G401 (cell line): ENCODE measurements around the gene CDAN1. TPM values are rescaled to one million over a fixed set of nuclear protein-coding genes. Genes with fewer than 3 reads are reported as not detected.

Experiments used
- DNase-seq: peaks from one replicate; pipeline ENCODE4 v3.0.0-alpha.2; 2015; ENCODE audit warnings: low spot score
- in situ Hi-C: cut with HindIII; loops from 2 replicates; pipeline ENCODE4 v1.10.0; 2016; ENCODE audit warnings: low sequenced_read_pairs, mixed read lengths
- total RNA-seq: library from RNA; depleted of rRNA; stranded (reverse); fragments of >200 nt; shearing (Covaris generic); gene quantifications from 2 replicates; pipeline ENCODE4 v1.2.3, GENCODE V29; 2014

The CDAN1 gene
- total RNA-seq, 1 experiment from 2014 or later: 12.6 TPM

- no peak for DNase-seq
- in situ Hi-C loops: loop anchor here (25.0 kb wide), 1 partner anchor 218 kb away; no protein-coding TSS in a partner anchor
Observed at GRCh38 chr15:42719043-42719442, 17.9 kb downstream of the CDAN1 start.

GRCh38 chr15:42716626-42717025 lies 20.3 kb downstream of the CDAN1 start:
- no peak for DNase-seq
- in situ Hi-C loops: loop anchor here (25.0 kb wide), 1 partner anchor 221 kb away; no protein-coding TSS in a partner anchor

GRCh38 chr15:42716125-42716524 lies 20.8 kb downstream of the CDAN1 start:
- in situ Hi-C loops: loop anchor here (25.0 kb wide), 1 partner anchor 221 kb away; no protein-coding TSS in a partner anchor
- DNase-seq: no peak

- DNase-seq: no peak
- in situ Hi-C loops: loop anchor here (25.0 kb wide), 1 partner anchor 225 kb away; no protein-coding TSS in a partner anchor
Observed at GRCh38 chr15:42712584-42712983, 24.3 kb downstream of the CDAN1 start.

- in situ Hi-C loops: loop anchor here (25.0 kb wide), 1 partner anchor 226 kb away; no protein-coding TSS in a partner anchor
- peak; percentile 58 for DNase-seq
Observed at GRCh38 chr15:42711746-42712145, 25.2 kb downstream of the CDAN1 start.

- in situ Hi-C loops: loop anchor here (25.0 kb wide), 1 partner anchor 227 kb away; no protein-coding TSS in a partner anchor
- DNase-seq: no peak
Observed at GRCh38 chr15:42710662-42711061, 26.3 kb downstream of the CDAN1 start.

GRCh38 chr15:42707873-42708544 lies 28.9 kb downstream of the CDAN1 start:
- DNase-seq: no peak
- in situ Hi-C loops: loop anchor here (25.0 kb wide), 1 partner anchor 229 kb away; no protein-coding TSS in a partner anchor

GRCh38 chr15:42707068-42707467 lies 29.9 kb downstream of the CDAN1 start:
- no peak for DNase-seq
- in situ Hi-C loops: loop anchor here (25.0 kb wide), 1 partner anchor 230 kb away; no protein-coding TSS in a partner anchor

- in situ Hi-C loops: loop anchor here (25.0 kb wide), 1 partner anchor 232 kb away; no protein-coding TSS in a partner anchor
- DNase-seq: no peak
Observed at GRCh38 chr15:42705336-42705735, 31.6 kb downstream of the CDAN1 start.

GRCh38 chr15:42704492-42704926 lies 32.4 kb downstream of the CDAN1 start:
- in situ Hi-C loops: loop anchor here (25.0 kb wide), 1 partner anchor 233 kb away; no protein-coding TSS in a partner anchor
- peak; percentile 82 for DNase-seq

GRCh38 chr15:42696626-42697025 lies 40.3 kb downstream of the CDAN1 start:
- in situ Hi-C loops: no loop called here
- DNase-seq: no peak

- in situ Hi-C loops: no loop called here
Observed at GRCh38 chr15:42695527-42696071, 41.3 kb downstream of the CDAN1 start.

GRCh38 chr15:42694398-42694797 lies 42.5 kb downstream of the CDAN1 start:
- DNase-seq: no peak
- in situ Hi-C loops: no loop called here

More at GRCh38 chr15:42695527-42696071, 41.3 kb downstream of the CDAN1 start:
- DNase-seq: no peak

- no peak for DNase-seq
- in situ Hi-C loops: no loop called here
Observed at GRCh38 chr15:42693942-42694341, 43.0 kb downstream of the CDAN1 start.

GRCh38 chr15:42693496-42693895 lies 43.4 kb downstream of the CDAN1 start:
- DNase-seq: no peak
- in situ Hi-C loops: no loop called here

- in situ Hi-C loops: no loop called here
- no peak for DNase-seq
Observed at GRCh38 chr15:42692997-42693396, 43.9 kb downstream of the CDAN1 start.

GRCh38 chr15:42692536-42692935 lies 44.4 kb downstream of the CDAN1 start:
- in situ Hi-C loops: no loop called here
- no peak for DNase-seq

GRCh38 chr15:42691770-42692169 lies 45.2 kb downstream of the CDAN1 start:
- peak; percentile 69 for DNase-seq
- in situ Hi-C loops: no loop called here

GRCh38 chr15:42691308-42691707 lies 45.6 kb downstream of the CDAN1 start:
- in situ Hi-C loops: no loop called here
- no peak for DNase-seq

- in situ Hi-C loops: no loop called here
Observed at GRCh38 chr15:42688301-42688700, 48.6 kb downstream of the CDAN1 start.

More at GRCh38 chr15:42688301-42688700, 48.6 kb downstream of the CDAN1 start:
- DNase-seq: no peak
